Measurements from ENCODE around the gene PLLP.

The PLLP gene

DNA sequence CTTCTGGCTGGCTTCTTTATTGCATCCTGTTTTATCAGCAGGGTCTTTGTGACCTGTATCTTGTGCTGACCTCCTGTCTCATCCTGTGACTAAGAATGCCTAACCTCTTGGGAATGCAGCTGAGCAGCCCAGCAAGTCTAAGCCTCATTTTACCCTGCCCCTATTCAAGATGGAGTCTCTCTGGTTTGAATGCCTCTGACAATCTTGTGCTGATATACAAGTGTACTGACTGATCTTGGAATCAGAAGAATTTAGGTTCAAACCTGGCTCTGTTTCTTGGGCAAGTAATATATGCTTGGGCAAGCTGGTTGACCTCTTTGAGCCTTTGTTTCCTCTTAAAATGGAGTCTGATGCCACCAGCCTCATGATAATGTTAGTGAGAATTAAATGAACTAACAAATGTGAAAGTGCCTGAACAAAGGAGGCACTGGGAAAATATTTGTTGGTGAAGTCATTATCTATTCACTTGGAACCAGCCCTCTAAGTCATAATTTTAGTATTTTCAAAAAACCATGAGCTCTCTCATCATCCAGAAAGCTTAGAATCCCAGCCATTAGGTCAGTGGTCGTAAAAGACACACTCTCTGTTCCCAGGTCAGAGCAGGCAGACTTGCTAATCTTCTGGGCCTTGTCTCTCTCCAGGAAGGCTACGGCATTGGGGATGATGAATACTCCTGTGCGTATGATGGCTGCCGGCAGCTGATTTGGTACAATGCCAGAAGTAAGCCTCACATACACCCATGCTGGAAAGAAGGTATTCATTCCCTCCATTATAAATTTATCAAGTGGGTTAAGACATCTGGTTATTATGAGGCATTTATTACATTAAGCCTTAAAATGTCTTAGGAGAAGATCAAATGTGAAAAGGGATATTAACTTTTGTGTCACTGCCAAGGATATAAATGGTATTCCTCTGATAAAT is 57.5 kb downstream of the PLLP start:
- no peak for DNase-seq (ENCODE audit: low read depth in 4 of 4, low spot score in 1 of 4)

GRCh38 chr16:57225978-57226377 is 58.5 kb downstream of the PLLP start:
- DNase-seq (ENCODE audit: low read depth in 4 of 4, low spot score in 1 of 4): no peak

DNA sequence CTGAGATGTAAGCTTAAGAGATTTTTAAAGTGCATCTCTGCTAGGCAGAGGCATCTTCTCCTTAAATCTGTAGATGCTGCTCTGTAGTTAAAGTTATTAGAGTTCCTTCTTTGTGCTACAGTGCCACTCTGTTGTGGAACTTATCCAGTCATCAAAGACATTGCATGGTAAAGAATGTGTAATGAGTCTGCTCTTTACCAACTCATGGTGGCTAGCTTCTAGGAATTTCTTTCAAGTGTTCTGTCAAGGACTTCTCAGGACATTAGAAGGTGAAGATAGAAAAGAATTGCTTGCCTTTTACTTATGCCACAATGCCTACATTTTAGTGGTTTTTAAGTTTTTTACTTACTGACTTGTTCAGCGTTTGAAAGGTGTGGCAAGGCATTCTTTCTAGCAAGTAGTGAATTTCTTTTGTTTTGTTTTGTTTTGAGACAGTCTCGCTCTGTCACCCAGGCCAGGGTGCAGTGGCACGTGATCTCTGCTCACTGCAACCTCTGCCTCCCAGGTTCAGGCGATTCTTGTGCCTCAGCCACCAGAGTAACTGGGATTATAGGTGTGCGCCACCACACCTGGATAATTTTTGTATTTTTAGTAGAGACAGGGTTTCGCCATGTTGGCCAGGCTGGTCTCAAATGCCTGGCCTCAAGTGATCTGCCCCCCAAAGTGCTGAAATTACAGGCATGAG is 59.7 kb downstream of the PLLP start:
- no peak for DNase-seq (ENCODE audit: low read depth in 4 of 4, low spot score in 1 of 4)

- no peak for DNase-seq (ENCODE audit: low read depth in 4 of 4, low spot score in 1 of 4)
Observed at GRCh38 chr16:57223057-57223456, 61.4 kb downstream of the PLLP start.

DNA sequence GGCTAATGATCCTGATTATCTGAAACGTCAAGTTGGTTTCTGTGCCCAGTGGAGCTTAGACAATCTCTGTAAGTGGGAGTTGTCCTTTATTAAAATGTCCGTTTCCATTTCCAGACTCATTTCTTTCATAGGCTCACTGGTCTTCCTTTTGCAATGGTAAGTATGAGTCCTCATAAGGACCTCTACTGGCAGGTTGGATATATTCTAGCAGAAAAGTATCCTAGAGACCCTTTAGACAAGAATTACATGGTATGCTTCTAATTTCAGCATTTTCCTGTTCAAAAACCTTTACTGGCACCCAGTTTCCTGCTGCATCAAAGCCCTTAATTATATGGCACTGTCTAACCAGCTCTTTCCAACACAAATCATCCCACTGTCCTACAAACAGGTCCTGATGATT is 67.5 kb downstream of the PLLP start:
- DNase-seq (ENCODE audit: low read depth in 4 of 4, low spot score in 1 of 4): no peak

GRCh38 chr16:57213462-57213861 is 71.0 kb downstream of the PLLP start:
- DNase-seq (ENCODE audit: low read depth in 4 of 4, low spot score in 1 of 4): no peak

GRCh38 chr16:57209780-57210179 is 74.7 kb downstream of the PLLP start:
- no peak for DNase-seq (ENCODE audit: low read depth in 4 of 4, low spot score in 1 of 4)

GRCh38 chr16:57208926-57209325 is 75.5 kb downstream of the PLLP start:
- DNase-seq (ENCODE audit: low read depth in 4 of 4, low spot score in 1 of 4): no peak
